Hematopoietic multipotent progenitor cell treated with erythropoietin and hydrocortisone succinate and interleukin-3 and kit ligand, for 8 days (in vitro differentiated cells): ENCODE results near the gene ZNRF2.
A peak's percentile ranks its signal among the peaks of the same experiment; 100 is the strongest.
"Not testable (repeated sequence)": the region's sequence is repeated elsewhere in the genome, so short reads cannot be mapped to it uniquely, and the experiment has no call there.

Experiments used
- DNase-seq: peaks from one replicate; pipeline ENCODE4 v3.0.0-alpha.2; 2015

ZNRF2 gene

GRCh38 chr7:30290317-30290716 lies 5.9 kb downstream of the ZNRF2 start:
- peak; percentile 53 for DNase-seq

- not testable (repeated sequence) for DNase-seq
Measured at GRCh38 chr7:30292416-30293038, 8.1 kb downstream of the ZNRF2 start.

GRCh38 chr7:30296304-30296703 lies 11.9 kb downstream of the ZNRF2 start:
- peak; percentile 57 for DNase-seq

- DNase-seq = not testable (repeated sequence)
Measured at GRCh38 chr7:30297499-30297898, 13.1 kb downstream of the ZNRF2 start.

GRCh38 chr7:30298409-30298808 lies 14.0 kb downstream of the ZNRF2 start:
- not testable (repeated sequence) for DNase-seq

GRCh38 chr7:30301751-30302150 lies 17.4 kb downstream of the ZNRF2 start:
- no peak for DNase-seq

- no peak for DNase-seq
Measured at GRCh38 chr7:30302656-30303311, 18.4 kb downstream of the ZNRF2 start.

- no peak for DNase-seq
Measured at GRCh38 chr7:30303312-30304039, 19.1 kb downstream of the ZNRF2 start.

GRCh38 chr7:30304177-30304884 lies 19.9 kb downstream of the ZNRF2 start:
- DNase-seq = no peak

- peak; percentile 27 for DNase-seq
Measured at GRCh38 chr7:30306976-30307375, 22.6 kb downstream of the ZNRF2 start.

- no peak for DNase-seq
Measured at GRCh38 chr7:30308389-30308788, 24.0 kb downstream of the ZNRF2 start.

GRCh38 chr7:30309302-30309701 lies 24.9 kb downstream of the ZNRF2 start:
- no peak for DNase-seq

GRCh38 chr7:30309842-30310435 lies 25.5 kb downstream of the ZNRF2 start:
- no peak for DNase-seq

GRCh38 chr7:30310674-30311362 lies 26.4 kb downstream of the ZNRF2 start:
- DNase-seq = no peak

GRCh38 chr7:30312178-30312577 lies 27.8 kb downstream of the ZNRF2 start:
- no peak for DNase-seq

- no peak for DNase-seq
Measured at GRCh38 chr7:30313348-30313747, 29.0 kb downstream of the ZNRF2 start.

- DNase-seq = no peak
Measured at GRCh38 chr7:30313793-30314192, 29.4 kb downstream of the ZNRF2 start.

- no peak for DNase-seq
Measured at GRCh38 chr7:30315589-30315988, 31.2 kb downstream of the ZNRF2 start.

- DNase-seq = no peak
Measured at GRCh38 chr7:30320392-30320791, 36.0 kb downstream of the ZNRF2 start.

GRCh38 chr7:30321089-30321881 lies 36.9 kb downstream of the ZNRF2 start:
- DNase-seq = no peak

GRCh38 chr7:30321882-30322192 lies 37.4 kb downstream of the ZNRF2 start:
- DNase-seq = peak; percentile 27
